Fibroblast of peridontal ligament (primary cell): ENCODE measurements around the gene POU3F1.

Source experiments
- DNase-seq: peaks from one replicate; pipeline ENCODE4 v3.0.0-alpha.2; 2010; ENCODE audit errors: extremely low read depth

POU3F1 gene

GRCh38 chr1:38028105-38028591 lies 18.4 kb downstream of the POU3F1 start:
- no peak for DNase-seq

- no peak for DNase-seq
Measured at GRCh38 chr1:38027201-38028104, 19.1 kb downstream of the POU3F1 start.

- peak; percentile 49 for DNase-seq
Measured at GRCh38 chr1:38026592-38027200, 19.9 kb downstream of the POU3F1 start.

- no peak for DNase-seq
Measured at GRCh38 chr1:38025664-38026063, 20.9 kb downstream of the POU3F1 start.

- DNase-seq: no peak
Measured at GRCh38 chr1:38025233-38025632, 21.4 kb downstream of the POU3F1 start.

- no peak for DNase-seq
Measured at GRCh38 chr1:38022810-38023209, 23.8 kb downstream of the POU3F1 start.

GRCh38 chr1:38021969-38022368 lies 24.6 kb downstream of the POU3F1 start:
- no peak for DNase-seq

- no peak for DNase-seq
Measured at GRCh38 chr1:38020396-38020795, 26.2 kb downstream of the POU3F1 start.

- DNase-seq: peak; percentile 71
Measured at GRCh38 chr1:38018864-38019343, 27.7 kb downstream of the POU3F1 start.

GRCh38 chr1:38015978-38016725 lies 30.4 kb downstream of the POU3F1 start:
- DNase-seq: peak; percentile 28

- no peak for DNase-seq
Measured at GRCh38 chr1:38014724-38015424, 31.7 kb downstream of the POU3F1 start.

GRCh38 chr1:38014171-38014570 lies 32.4 kb downstream of the POU3F1 start:
- peak; percentile 25 for DNase-seq

- no peak for DNase-seq
Measured at GRCh38 chr1:38013227-38013622, 33.4 kb downstream of the POU3F1 start.

GRCh38 chr1:38012363-38013226 lies 34.0 kb downstream of the POU3F1 start, which contains the start of gene UTP11:
Gene UTP11, plus strand, starts transcription at chr1:38012734. Its CDS starts 69 bp downstream, at chr1:38012803.
- DNase-seq: peak; percentile 99

- DNase-seq: no peak
Measured at GRCh38 chr1:38009841-38010180, 36.8 kb downstream of the POU3F1 start.

GRCh38 chr1:38009088-38009840 lies 37.3 kb downstream of the POU3F1 start:
- peak; percentile 64 for DNase-seq

GRCh38 chr1:38006008-38006828 lies 40.4 kb downstream of the POU3F1 start:
- DNase-seq: no peak

GRCh38 chr1:38005195-38006007 lies 41.2 kb downstream of the POU3F1 start, which contains the start of gene FHL3:
Gene FHL3, minus strand, starts transcription at chr1:38005514. Its CDS starts 6,102 bp downstream, at chr1:37999412.
- peak; percentile 16 for DNase-seq
